IMR-90 (cell line): ENCODE measurements around the gene PDLIM4. TPM values are rescaled to one million over a fixed set of nuclear protein-coding genes. Genes with fewer than 3 reads are reported as not detected.

Experiments used
- ATAC-seq: fragments of 200-7000 bp; cut with Tn5 transposase; 2 replicates; pipeline ENCODE4 v1.9.1; 2020; ENCODE audit warnings: low read depth, mild to moderate bottlenecking, moderate library complexity
- BruUV-seq: library from RNA; stranded (reverse); fragments of 400-500 nt; replicated peaks from 2 replicates; lab custom pipeline; 2021; lab: Mats Ljungman, UMichigan
- CTCF ChIA-PET: fragments of 300-600 bp; formaldehyde crosslinking; extraction: SDS; loops from one replicate; lab custom pipeline; 2021; ENCODE audit warnings: antibody characterized with exemption; lab: Yijun Ruan, JAX
- POLR2A ChIA-PET: fragments of 300-600 bp; sonication (Branson Sonifier 250); formaldehyde crosslinking; loops from one replicate; lab custom pipeline; 2022; ENCODE audit warnings: antibody characterized with exemption; ENCODE audit not compliant: unreplicated experiment; lab: Charles Lee
- DNase-seq: peaks from one replicate; pipeline ENCODE4 v3.0.0; 2013
- H2AFZ ChIP-seq: replicated peaks from 2 replicates; pipeline ENCODE3; 2013; ENCODE audit warnings: low read length, mild to moderate bottlenecking; ENCODE audit not compliant: poor library complexity
- H2AK5ac ChIP-seq: 2 replicates; pipeline ENCODE4 v1.6.1; 2013; ENCODE audit warnings: low read depth, low read length, inconsistent platforms
- H2AK9ac ChIP-seq: replicated peaks from 2 replicates; pipeline ENCODE3; 2013; ENCODE audit warnings: mild to moderate bottlenecking, low read depth, low read length, moderate library complexity; ENCODE audit not compliant: poor library complexity
- H2BK120ac ChIP-seq: 2 replicates; pipeline ENCODE4 v1.6.1; 2013; ENCODE audit warnings: low read depth, low read length, inconsistent platforms
- H2BK15ac ChIP-seq: 3 replicates; pipeline ENCODE4 v1.6.1; 2013; ENCODE audit warnings: low read depth, low read length, inconsistent platforms
- H2BK20ac ChIP-seq: 2 replicates; pipeline ENCODE4 v1.6.1; 2013; ENCODE audit warnings: low read depth, mild to moderate bottlenecking, inconsistent platforms, low read length, moderate library complexity
- H2BK5ac ChIP-seq: 2 replicates; pipeline ENCODE4 v1.6.1; 2013; ENCODE audit warnings: mild to moderate bottlenecking, low read depth, low read length, inconsistent platforms; ENCODE audit not compliant: poor library complexity, severe bottlenecking
- H3K14ac ChIP-seq: replicated peaks from 2 replicates; pipeline ENCODE4 v1.6.1; 2013; ENCODE audit warnings: low read depth, low read length, inconsistent platforms
- H3K18ac ChIP-seq: 2 replicates; pipeline ENCODE4 v1.6.1; 2013; ENCODE audit warnings: low read depth, low read length, control low read depth
- H3K23ac ChIP-seq: 2 replicates; pipeline ENCODE4 v1.6.1; 2013; ENCODE audit warnings: low read depth, low read length, inconsistent platforms
- H3K27ac ChIP-seq: 2 replicates; pipeline ENCODE4 v1.5.1; 2013; ENCODE audit warnings: mild to moderate bottlenecking, control low read depth, low read length; ENCODE audit not compliant: insufficient read depth
- H3K27me3 ChIP-seq: 2 replicates; pipeline ENCODE4 v1.6.1; 2013; ENCODE audit warnings: low read length; ENCODE audit not compliant: control insufficient read depth, insufficient read depth
- H3K36me3 ChIP-seq: 2 replicates; pipeline ENCODE4 v1.6.1; 2013; ENCODE audit warnings: low read length, mixed read lengths; ENCODE audit not compliant: control insufficient read depth, insufficient read depth
- H3K4ac ChIP-seq: 2 replicates; pipeline ENCODE4 v1.6.1; 2013; ENCODE audit warnings: low read depth, low read length, inconsistent platforms
- H3K4me1 ChIP-seq: 2 replicates; pipeline ENCODE4 v1.6.1; 2013; ENCODE audit warnings: low read length, mixed read lengths; ENCODE audit not compliant: control insufficient read depth, insufficient read depth
- H3K4me2 ChIP-seq: 2 replicates; pipeline ENCODE4 v1.6.1; 2013; ENCODE audit warnings: low read depth, mild to moderate bottlenecking, control low read depth, low read length, moderate library complexity
- H3K4me3 ChIP-seq: 2 replicates; pipeline ENCODE4 v1.5.1; 2013; ENCODE audit warnings: low read depth, mild to moderate bottlenecking, control low read depth, low read length, moderate library complexity; ENCODE audit not compliant: insufficient read depth
- H3K56ac ChIP-seq: 2 replicates; pipeline ENCODE4 v1.6.1; 2013; ENCODE audit warnings: low read length, inconsistent platforms; ENCODE audit not compliant: insufficient read depth; ENCODE audit errors: extremely low read depth
- H3K79me1 ChIP-seq, 2 experiments: 2 replicates each; pipeline ENCODE4 v1.6.1; 2013; ENCODE audit warnings: low read length in 2 of 2, inconsistent platforms in 1 of 2, low read depth in 1 of 2
- H3K9ac ChIP-seq: 2 replicates; pipeline ENCODE4 v1.6.1; 2013; ENCODE audit warnings: low read depth, low read length, control low read depth
- H3K9me1 ChIP-seq: 2 replicates; pipeline ENCODE4 v1.6.1; 2013; ENCODE audit warnings: low read length, inconsistent platforms; ENCODE audit not compliant: insufficient read depth
- H3K9me3 ChIP-seq: 2 replicates; pipeline ENCODE4 v1.6.1; 2013; ENCODE audit warnings: low read length; ENCODE audit not compliant: control insufficient read depth, insufficient read depth
- H4K20me1 ChIP-seq: 2 replicates; pipeline ENCODE4 v1.6.1; 2013; ENCODE audit warnings: low read length, inconsistent platforms; ENCODE audit not compliant: insufficient read depth
- H4K5ac ChIP-seq: 2 replicates; pipeline ENCODE4 v1.6.1; 2013; ENCODE audit warnings: mild to moderate bottlenecking, low read depth, low read length, control low read depth
- H4K8ac ChIP-seq, 2 experiments: 2 replicates each; pipeline ENCODE4 v1.6.1; 2013; ENCODE audit warnings: low read depth in 2 of 2, low read length in 2 of 2, control low read depth in 1 of 2, inconsistent platforms in 1 of 2
- H4K91ac ChIP-seq: 2 replicates; pipeline ENCODE4 v1.6.1; 2013; ENCODE audit warnings: low read depth, low read length, inconsistent platforms; ENCODE audit not compliant: insufficient read depth
- CEBPB ChIP-seq: IDR thresholded peaks from 2 replicates; pipeline ENCODE4 v1.6.1; 2012; ENCODE audit warnings: low read depth, low read length, improper control_type of control experiment
- CHD1 ChIP-seq: IDR thresholded peaks from 2 replicates; pipeline ENCODE4 v1.6.1; 2012; ENCODE audit warnings: low read depth, low read length, improper control_type of control experiment
- CTCF ChIP-seq: conservative IDR thresholded peaks from 2 replicates; pipeline ENCODE4 v1.5.1; 2012; ENCODE audit warnings: mild to moderate bottlenecking, low read depth, low read length, improper control_type of control experiment
- ELK1 ChIP-seq: fragments of 150-350 bp; IDR thresholded peaks from 2 replicates; pipeline ENCODE4 v1.6.1; 2016; ENCODE audit warnings: low read depth, mild to moderate bottlenecking, low read length, moderate library complexity, borderline replicate concordance
- FOS ChIP-seq: fragments of 150-350 bp; IDR thresholded peaks from 2 replicates; pipeline ENCODE4 v1.6.1; 2016; ENCODE audit warnings: low read depth, low read length
- MAFK ChIP-seq: IDR thresholded peaks from 2 replicates; pipeline ENCODE4 v1.6.1; 2012; ENCODE audit warnings: low read depth, low read length, improper control_type of control experiment
- MAZ ChIP-seq: IDR thresholded peaks from 2 replicates; pipeline ENCODE4 v1.6.1; 2012; ENCODE audit warnings: low read depth, mild to moderate bottlenecking, low read length, improper control_type of control experiment, moderate library complexity, borderline replicate concordance
- MXI1 ChIP-seq: IDR thresholded peaks from 2 replicates; pipeline ENCODE4 v1.6.1; 2012; ENCODE audit warnings: low read depth, mild to moderate bottlenecking, low read length, moderate library complexity, borderline replicate concordance
- POLR2A ChIP-seq: IDR thresholded peaks from 2 replicates; pipeline ENCODE4 v1.6.1; 2012; ENCODE audit warnings: mild to moderate bottlenecking, low read depth, low read length
- RCOR1 ChIP-seq: IDR thresholded peaks from 2 replicates; pipeline ENCODE4 v1.6.1; 2012; ENCODE audit warnings: mild to moderate bottlenecking, low read length, improper control_type of control experiment; ENCODE audit not compliant: insufficient replicate concordance
- RFX5 ChIP-seq: IDR thresholded peaks from 2 replicates; pipeline ENCODE4 v1.8.0; 2012; ENCODE audit warnings: low read depth, mild to moderate bottlenecking, low read length, moderate library complexity
- SMC3 ChIP-seq: fragments of 150-350 bp; IDR thresholded peaks from 2 replicates; pipeline ENCODE4 v1.6.1; 2016; ENCODE audit warnings: low read depth, mild to moderate bottlenecking, antibody characterized with exemption, low read length, moderate library complexity
- USF2 ChIP-seq: fragments of 150-350 bp; IDR thresholded peaks from 2 replicates; pipeline ENCODE4 v1.6.1; 2017; ENCODE audit warnings: mild to moderate bottlenecking, antibody characterized with exemption, low read length, low read depth
- WGBS, 2 experiments: methylation state at CpG; one replicate each; pipeline versions ENCODE4 v1.1.5 to v1.1.7; 2013; ENCODE audit warnings: missing lambda C conversion rate in 2 of 2; ENCODE audit not compliant: insufficient read length in 1 of 2; ENCODE audit errors: extremely low coverage in 2 of 2; 5-methylcytosine and 5-hydroxymethylcytosine counted together
- dilution Hi-C: fragments of 300-500 bp; cut with HindIII; formaldehyde crosslinking; loops from one replicate; pipeline ENCODE4 v1.14.3; 2018; ENCODE audit warnings: low sequenced_read_pairs; ENCODE audit not compliant: unreplicated experiment
- in situ Hi-C: fragments of 300-500 bp; cut with MboI; formaldehyde crosslinking; loops from 3 replicates; pipeline ENCODE4 v1.14.3; 2019; ENCODE audit warnings: low sequenced_read_pairs, inconsistent platforms, mixed read lengths
- intact Hi-C: fragments of 100-400 bp; cut with micrococcal nuclease; formaldehyde crosslinking; loops from 2 replicates; pipeline ENCODE4 v1.10.0; 2022
- polyA plus RNA-seq, 3 experiments: library from polyadenylated mRNA; depleted of rRNA; stranded (reverse); fragments of >200 nt; gene quantifications; 2 replicates each; pipeline ENCODE4 v1.2.3, GENCODE V29; 2012; ENCODE audit warnings: low replicate concordance in 1 of 3
- total RNA-seq: library from RNA; depleted of rRNA; stranded (reverse); fragments of >200 nt; gene quantifications from 2 replicates; pipeline ENCODE4 v1.2.3, GENCODE V29; 2012

PDLIM4 gene
- total and polyA plus RNA-seq, 2 of the 4 experiments (the other 2 are of a cell fraction): 61.1 to 214 TPM

GRCh38 chr5:132259069-132259851 is 1.8 kb downstream of the PDLIM4 start:
- Histone ChIP-seq H3K14ac (peak overlapping the region; percentile 98), H2AK9ac (peak overlapping the region; percentile 99), H3K9me3 (no peaks in the 10 kb centered on the region), H3K4me1 (peaks cover 46% of the 10 kb centered on the region), H4K5ac (peak overlapping the region; percentile 91), H3K18ac (peak overlapping the region; percentile 95), H3K79me1 (peaks cover 16 to 70% of the 10 kb centered on the region in 2 experiments; a peak in 3 of 4 replicates), H3K4ac (peak overlapping the region; percentile 99), H3K56ac (peak overlapping the region; percentile 96), H2AFZ (peak overlapping the region; percentile 92), H3K4me3 (peak overlapping the region; percentile 92), H2BK5ac (peak overlapping the region; percentile 97), H2AK5ac (peak overlapping the region; percentile 97), H2BK15ac (peak overlapping the region; percentile 91), H3K23ac (peak overlapping the region; percentile 96), H4K20me1 (peaks cover 41% of the 10 kb centered on the region), H3K36me3 (peaks cover 12% of the 10 kb centered on the region), H3K27me3 (no peaks in the 10 kb centered on the region), H2BK20ac (peak overlapping the region; percentile 77), H3K27ac (peak overlapping the region; percentile 97), H4K8ac (peak overlapping the region; percentile 77 to 97), H2BK120ac (peak overlapping the region; percentile 94), H4K91ac (peak overlapping the region; percentile 91), H3K9ac (peak overlapping the region; percentile 81), H3K9me1 (peaks cover 44% of the 10 kb centered on the region), H3K4me2 (peak overlapping the region; percentile 85)
- DNase-seq: peak; percentile 95
- BruUV-seq: no TSS peak
- in situ Hi-C loops (no loop called here), intact Hi-C loops (loop anchor here (5.0 kb wide), 1 partner anchor 67 kb away; no protein-coding TSS in a partner anchor), dilution Hi-C loops (no loop called here)
- ChIA-PET POLR2A (interaction anchor here (0.8 kb wide), 1 partner anchor 11 kb away, joined by 3 read pairs; no protein-coding TSS in a partner anchor), CTCF (interaction anchor here (1.6 kb wide), 1 partner anchor 21 kb away, joined by 4 read pairs; no protein-coding TSS in a partner anchor)
- 2% methylated on average over 11 of the region's 24 CpGs; no CpG with 5 or more reads in 1 of the 2 experiments for WGBS, 2 experiments
- ATAC-seq: peak; percentile 50
- no peak for TF ChIP-seq CTCF
- TF ChIP-seq RFX5: no peak
- no peak for TF ChIP-seq CEBPB
- peak; percentile 44 for TF ChIP-seq USF2
- TF ChIP-seq ELK1: no peak
- peak; percentile 94 for TF ChIP-seq MXI1
- TF ChIP-seq CHD1: peak; percentile 50; the same call in 1 of the 2 replicates
- 0 out of 2 replicates have a peak, but pooled peaks have one; percentile 15 for TF ChIP-seq MAZ
- TF ChIP-seq MAFK: no peak
- TF ChIP-seq RCOR1: no peak
- TF ChIP-seq SMC3: no peak
- peak; percentile 73 for TF ChIP-seq POLR2A
- peak; percentile 54 for TF ChIP-seq FOS
